NT2/D1 (cell line): ENCODE data around the gene C1orf21.

Source experiments
- SUZ12 ChIP-seq: IDR thresholded peaks from 2 replicates; pipeline ENCODE4 v1.6.1; 2011; ENCODE audit not compliant: insufficient read length, insufficient read depth; ENCODE audit errors: extremely low read depth
- YY1 ChIP-seq: IDR thresholded peaks from 2 replicates; pipeline ENCODE4 v1.6.1; 2011; ENCODE audit not compliant: insufficient read length, insufficient read depth
- ZNF274 ChIP-seq: IDR thresholded peaks from 2 replicates; pipeline ENCODE4 v1.6.1; 2011; ENCODE audit warnings: mild to moderate bottlenecking, low read depth, low read length

DNA sequence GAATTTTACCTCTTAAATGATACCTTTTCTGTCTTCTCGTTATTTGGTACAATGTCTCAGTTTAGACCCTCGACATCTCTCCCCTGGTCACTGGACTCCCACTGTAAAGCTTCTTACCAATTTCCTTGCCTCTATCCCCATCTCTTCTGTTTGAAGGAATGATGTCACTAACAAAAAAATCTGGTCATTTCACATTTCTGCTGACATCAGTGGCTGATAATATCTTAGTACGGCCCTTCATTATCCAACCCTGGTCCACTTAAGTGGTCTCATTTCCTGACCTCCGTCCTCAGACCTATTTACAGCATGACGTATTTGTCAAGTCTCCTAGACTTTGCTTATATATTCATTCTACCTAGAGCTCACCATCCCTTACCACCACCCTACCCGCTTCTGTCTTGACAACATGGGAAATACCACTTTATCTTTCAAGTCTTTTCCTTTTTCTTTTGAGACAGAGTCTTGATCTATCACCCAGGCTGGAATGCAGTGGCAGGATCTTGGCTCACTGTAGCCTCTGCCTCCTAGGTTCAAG lies 60.9 kb downstream of the C1orf21 start:
- no peak for TF ChIP-seq ZNF274
- no peak for TF ChIP-seq YY1
- no peak for TF ChIP-seq SUZ12
